Activated CD8-positive, alpha-beta memory T cell treated with anti-CD3 and anti-CD28 coated beads, Interleukin-2, amount 50 U/mL, for 1 hour (primary cell): ENCODE data around the gene IL21.
"Not testable (repeated sequence)": the region's sequence is repeated elsewhere in the genome, so short reads cannot be mapped to it uniquely, and the experiment has no call there.

ENCODE experiments used
- DNase-seq: peaks from one replicate; pipeline ENCODE4 v3.0.0-alpha.2; 2020; ENCODE audit errors: extremely low read depth

Gene IL21

GRCh38 chr4:122621016-122621507, at the start of gene IL21:
IL21 (minus strand) TSS chr4:122621066; CDS start chr4:122621011, 55 bp downstream.
- DNase-seq: no peak

GRCh38 chr4:122669911-122670738, 49.3 kb upstream of the IL21 start:
- DNase-seq: no peak

GRCh38 chr4:122668241-122668640, 47.4 kb upstream of the IL21 start:
- no peak for DNase-seq

GRCh38 chr4:122666527-122667245, 45.8 kb upstream of the IL21 start:
- DNase-seq: no peak

GRCh38 chr4:122665161-122665929, 44.5 kb upstream of the IL21 start:
- no peak for DNase-seq

- no peak for DNase-seq
These were observed 43.1 kb upstream of the IL21 start for GRCh38 chr4:122663814-122664610.

- DNase-seq: no peak
These were observed 42.4 kb upstream of the IL21 start for GRCh38 chr4:122663291-122663690.

- no peak for DNase-seq
These were observed 41.8 kb upstream of the IL21 start for GRCh38 chr4:122662701-122663100.

GRCh38 chr4:122661176-122662160, 40.6 kb upstream of the IL21 start:
- DNase-seq: no peak

- no peak for DNase-seq
These were observed 38.0 kb upstream of the IL21 start for GRCh38 chr4:122658818-122659295.

GRCh38 chr4:122658377-122658776, 37.5 kb upstream of the IL21 start:
- no peak for DNase-seq

GRCh38 chr4:122657553-122657952, 36.7 kb upstream of the IL21 start:
- no peak for DNase-seq

- not testable (repeated sequence) for DNase-seq
These were observed 35.7 kb upstream of the IL21 start for GRCh38 chr4:122656583-122656982.

GRCh38 chr4:122652379-122652778, 31.5 kb upstream of the IL21 start:
- DNase-seq: no peak

GRCh38 chr4:122650148-122650547, 29.3 kb upstream of the IL21 start:
- DNase-seq: no peak

- DNase-seq: no peak
These were observed 26.8 kb upstream of the IL21 start for GRCh38 chr4:122647656-122648055.

- no peak for DNase-seq
These were observed 22.4 kb upstream of the IL21 start for GRCh38 chr4:122643257-122643656.

- no peak for DNase-seq
These were observed 18.3 kb upstream of the IL21 start for GRCh38 chr4:122639181-122639580.

GRCh38 chr4:122636697-122637096, 15.8 kb upstream of the IL21 start:
- no peak for DNase-seq

- DNase-seq: no peak
These were observed 14.3 kb upstream of the IL21 start for GRCh38 chr4:122635205-122635604.
